Occipital lobe (tissue), 2 donors: ENCODE data around the gene PDCD1. TPM values are rescaled to one million over a fixed set of nuclear protein-coding genes. Genes with fewer than 3 reads are reported as not detected.
"Not testable (repeated sequence)": the region's sequence is repeated elsewhere in the genome, so short reads cannot be mapped to it uniquely, and the experiment has no call there.

Experiments used
- DNase-seq: peaks from one replicate; lab custom pipeline; 2025; lab: John Stamatoyannopoulos, UW
- total RNA-seq: library from RNA; depleted of rRNA; stranded (reverse); fragments of >200 nt; gene quantifications from one replicate; pipeline ENCODE4 v1.2.3, GENCODE V29; 2014

PDCD1 gene
- total RNA-seq, 1 donor from 2014 or later: not detected

GRCh38 chr2:241801611-241802420 lies 56.9 kb downstream of the PDCD1 start:
- no peak for DNase-seq

GRCh38 chr2:241800198-241800903 lies 58.3 kb downstream of the PDCD1 start:
- not testable (repeated sequence) for DNase-seq

Other genes with a start within 250 kb of the PDCD1 start
- 22.0 TPM for gene THAP4, start 221.7 kb downstream of the PDCD1 start, total RNA-seq
- 33.7 TPM for gene ATG4B, start 221.2 kb downstream of the PDCD1 start, total RNA-seq
- 10.0 TPM for gene DTYMK, start 172.1 kb downstream of the PDCD1 start, total RNA-seq
- gene ING5, start 156.9 kb downstream of the PDCD1 start, total RNA-seq: 23.4 TPM
- 8.0 TPM for gene D2HGDH, start 124.3 kb downstream of the PDCD1 start, total RNA-seq
- 0.16 TPM for gene GAL3ST2, start 82.1 kb downstream of the PDCD1 start, total RNA-seq
- 0.31 TPM for gene NEU4, start 49.7 kb downstream of the PDCD1 start, total RNA-seq
- 2.5 TPM for gene RTP5, start 10.8 kb upstream of the PDCD1 start, total RNA-seq